WTC11 (cell line): ENCODE measurements around the gene PROB1.

Source experiments
- KAT7 ChIP-seq: sonication (generic); formaldehyde crosslinking; IDR thresholded peaks from 2 replicates; pipeline ENCODE4 v1.8.1; 2023; ENCODE audit warnings: missing genetic modification reagents, mild to moderate bottlenecking, borderline replicate concordance
- ZNF317 ChIP-seq: sonication (generic); formaldehyde crosslinking; IDR thresholded peaks from 2 replicates; pipeline ENCODE4 v1.8.1; 2023; ENCODE audit warnings: low read depth, mild to moderate bottlenecking, moderate library complexity, missing genetic modification reagents, borderline replicate concordance
- TF ChIP-seq, protein P1 (sequence below): sonication (generic); formaldehyde crosslinking; IDR thresholded peaks from 2 replicates; pipeline ENCODE4 v1.8.0; 2023; ENCODE audit warnings: missing genetic modification reagents
- TF ChIP-seq, protein P2 (sequence below): sonication (generic); formaldehyde crosslinking; IDR thresholded peaks from 2 replicates; pipeline ENCODE4 v1.8.0; 2022; ENCODE audit warnings: mild to moderate bottlenecking, missing genetic modification reagents

DNA sequence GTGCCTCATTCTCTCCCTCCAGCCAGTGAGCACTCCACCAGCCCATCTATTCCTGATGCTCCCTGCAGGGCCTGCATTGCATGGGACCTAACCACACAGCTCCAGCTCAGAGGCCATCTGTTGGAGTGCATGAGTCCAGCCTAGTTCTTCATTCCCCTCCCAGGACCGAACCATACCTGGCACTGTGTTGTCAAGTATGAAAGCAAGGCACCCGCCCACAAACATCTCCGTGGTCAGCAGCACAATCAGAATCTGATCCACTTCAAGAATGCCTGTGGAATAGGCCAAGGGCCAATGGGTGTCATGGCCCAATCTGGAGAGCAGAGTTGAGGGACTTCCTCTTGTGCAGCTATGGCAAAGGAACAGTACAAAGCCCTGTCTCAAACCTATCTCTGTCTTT is 17.7 kb downstream of the PROB1 start:
- TF ChIP-seq ZNF317 = no peak
- TF ChIP-seq, protein P1, sequence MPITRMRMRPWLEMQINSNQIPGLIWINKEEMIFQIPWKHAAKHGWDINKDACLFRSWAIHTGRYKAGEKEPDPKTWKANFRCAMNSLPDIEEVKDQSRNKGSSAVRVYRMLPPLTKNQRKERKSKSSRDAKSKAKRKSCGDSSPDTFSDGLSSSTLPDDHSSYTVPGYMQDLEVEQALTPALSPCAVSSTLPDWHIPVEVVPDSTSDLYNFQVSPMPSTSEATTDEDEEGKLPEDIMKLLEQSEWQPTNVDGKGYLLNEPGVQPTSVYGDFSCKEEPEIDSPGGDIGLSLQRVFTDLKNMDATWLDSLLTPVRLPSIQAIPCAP (CRISPR knock-in tag) = no peak
- TF ChIP-seq KAT7 (CRISPR knock-in tag) = no peak
- TF ChIP-seq, protein P2, sequence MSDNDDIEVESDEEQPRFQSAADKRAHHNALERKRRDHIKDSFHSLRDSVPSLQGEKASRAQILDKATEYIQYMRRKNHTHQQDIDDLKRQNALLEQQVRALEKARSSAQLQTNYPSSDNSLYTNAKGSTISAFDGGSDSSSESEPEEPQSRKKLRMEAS = no peak
